Central memory CD8-positive, alpha-beta T cell (primary cell): ENCODE measurements around the gene LPP.
"Not testable (repeated sequence)": the region's sequence is repeated elsewhere in the genome, so short reads cannot be mapped to it uniquely, and the experiment has no call there.

Experiments
- ATAC-seq: fragments of 150-1000 bp; cut with Tn5 transposase; replicated peaks from 2 replicates; pipeline ENCODE4 v1.10.0; 2022; ENCODE audit warnings: mild to moderate bottlenecking, moderate FRiP score, moderate number of reproducible peaks; ENCODE audit not compliant: poor library complexity, severe bottlenecking; ENCODE audit errors: extremely low read depth
- DNase-seq, 2 donors: peaks; one replicate each; pipeline ENCODE4 v3.0.0; 2021; ENCODE audit warnings: low spot score in 2 of 2
- H3K27ac Mint-ChIP-seq: one replicate; pipeline ENCODE4 v1.8.0; 2022; ENCODE audit warnings: low read depth, mild to moderate bottlenecking, moderate library complexity, mixed read lengths
- H3K27me3 Mint-ChIP-seq: one replicate; pipeline ENCODE4 v1.8.0; 2022; ENCODE audit warnings: mixed read lengths
- H3K36me3 Mint-ChIP-seq: one replicate; pipeline ENCODE4 v1.8.0; 2022; ENCODE audit warnings: mild to moderate bottlenecking, moderate library complexity, mixed read lengths; ENCODE audit not compliant: insufficient read depth
- H3K4me1 Mint-ChIP-seq: one replicate; pipeline ENCODE4 v1.8.0; 2022; ENCODE audit warnings: mixed read lengths
- H3K4me3 Mint-ChIP-seq: one replicate; pipeline ENCODE4 v1.8.0; 2022; ENCODE audit warnings: mild to moderate bottlenecking, moderate library complexity, mixed read lengths
- H3K9me3 Mint-ChIP-seq: one replicate; pipeline ENCODE4 v1.8.0; 2022; ENCODE audit warnings: mixed read lengths

LPP gene

GRCh38 chr3:188624384-188624783, 470.4 kb downstream of the LPP start:
- Mint-ChIP-seq H3K4me1 (peaks cover 6% of the 10 kb centered on the region), H3K27ac (no peak overlapping the region), H3K4me3 (no peak overlapping the region), H3K36me3 (peaks cover 6% of the 10 kb centered on the region), H3K9me3 (no peaks in the 10 kb centered on the region), H3K27me3 (no peaks in the 10 kb centered on the region)
- DNase-seq = no peak
- ATAC-seq = no peak

GRCh38 chr3:188624828-188625227, 470.9 kb downstream of the LPP start:
- Mint-ChIP-seq H3K4me1 (peaks cover 6% of the 10 kb centered on the region), H3K27me3 (no peaks in the 10 kb centered on the region), H3K27ac (no peak overlapping the region), H3K9me3 (no peaks in the 10 kb centered on the region), H3K36me3 (peaks cover 6% of the 10 kb centered on the region), H3K4me3 (no peak overlapping the region)
- no peak for ATAC-seq
- no peak for DNase-seq

GRCh38 chr3:188627652-188628051, 473.7 kb downstream of the LPP start:
- peaks cover 6% of the 10 kb centered on the region for H3K4me1 Mint-ChIP-seq
- H3K4me3 Mint-ChIP-seq = no peak overlapping the region
- H3K9me3 Mint-ChIP-seq = no peaks in the 10 kb centered on the region
- peak overlapping the region; percentile 46 for H3K27ac Mint-ChIP-seq
- no peaks in the 10 kb centered on the region for H3K27me3 Mint-ChIP-seq
- no peak for ATAC-seq
- peaks cover 6% of the 10 kb centered on the region for H3K36me3 Mint-ChIP-seq
- no peak for DNase-seq

GRCh38 chr3:188631291-188632010, 477.5 kb downstream of the LPP start:
- Mint-ChIP-seq H3K9me3 (no peaks in the 10 kb centered on the region), H3K27me3 (no peaks in the 10 kb centered on the region), H3K36me3 (peaks cover 4% of the 10 kb centered on the region), H3K4me1 (peaks cover 4% of the 10 kb centered on the region), H3K4me3 (no peak overlapping the region), H3K27ac (no peak overlapping the region)
- ATAC-seq (no peak), DNase-seq (no peak)

GRCh38 chr3:188633206-188633605, 479.2 kb downstream of the LPP start:
- Mint-ChIP-seq H3K27me3 (no peaks in the 10 kb centered on the region), H3K9me3 (no peaks in the 10 kb centered on the region), H3K36me3 (peaks cover 2% of the 10 kb centered on the region), H3K4me1 (peaks cover 4% of the 10 kb centered on the region), H3K27ac (no peak overlapping the region), H3K4me3 (no peak overlapping the region)
- no peak for ATAC-seq
- no peak for DNase-seq

- Mint-ChIP-seq H3K36me3 (peaks cover under 1% of the 10 kb centered on the region), H3K27ac (no peak overlapping the region), H3K4me3 (no peak overlapping the region), H3K4me1 (peaks cover 4% of the 10 kb centered on the region), H3K27me3 (no peaks in the 10 kb centered on the region), H3K9me3 (no peaks in the 10 kb centered on the region)
- ATAC-seq (no peak), DNase-seq (no peak)
Measured at GRCh38 chr3:188634285-188634684, 480.3 kb downstream of the LPP start.

GRCh38 chr3:188635258-188636042, 481.5 kb downstream of the LPP start:
- ATAC-seq = no peak

GRCh38 chr3:188636292-188636691, 482.3 kb downstream of the LPP start:
- H3K4me3 Mint-ChIP-seq, ATAC-seq, H3K4me1 Mint-ChIP-seq, H3K36me3 Mint-ChIP-seq, H3K27me3 Mint-ChIP-seq, DNase-seq, H3K9me3 Mint-ChIP-seq, H3K27ac Mint-ChIP-seq: not testable (repeated sequence)

More at GRCh38 chr3:188635258-188636042, 481.5 kb downstream of the LPP start:
- H3K36me3 Mint-ChIP-seq = no peaks in the 10 kb centered on the region
- H3K27me3 Mint-ChIP-seq = no peaks in the 10 kb centered on the region
- H3K4me1 Mint-ChIP-seq = peaks cover 4% of the 10 kb centered on the region
- H3K9me3 Mint-ChIP-seq = no peaks in the 10 kb centered on the region
- DNase-seq = no peak
- no peak overlapping the region for H3K27ac Mint-ChIP-seq
- H3K4me3 Mint-ChIP-seq = no peak overlapping the region

GRCh38 chr3:188641076-188641475, 487.1 kb downstream of the LPP start:
- Mint-ChIP-seq H3K27me3 (no peaks in the 10 kb centered on the region), H3K9me3 (no peaks in the 10 kb centered on the region), H3K4me3 (no peak overlapping the region), H3K27ac (no peak overlapping the region), H3K36me3 (no peaks in the 10 kb centered on the region), H3K4me1 (peaks cover 16% of the 10 kb centered on the region)
- DNase-seq (no peak), ATAC-seq (no peak)

GRCh38 chr3:188643736-188644135, 489.8 kb downstream of the LPP start:
- DNase-seq (no peak), ATAC-seq (no peak)
- H3K27me3 Mint-ChIP-seq = no peaks in the 10 kb centered on the region
- H3K4me3 Mint-ChIP-seq = no peak overlapping the region
- no peaks in the 10 kb centered on the region for H3K36me3 Mint-ChIP-seq
- no peaks in the 10 kb centered on the region for H3K9me3 Mint-ChIP-seq
- H3K27ac Mint-ChIP-seq = no peak overlapping the region
- peaks cover 26% of the 10 kb centered on the region for H3K4me1 Mint-ChIP-seq

GRCh38 chr3:188646592-188646991, 492.6 kb downstream of the LPP start:
- peaks cover 23% of the 10 kb centered on the region for H3K4me1 Mint-ChIP-seq

GRCh38 chr3:188647237-188647636, 493.3 kb downstream of the LPP start:
- no peaks in the 10 kb centered on the region for H3K27me3 Mint-ChIP-seq
- peaks cover 23% of the 10 kb centered on the region for H3K4me1 Mint-ChIP-seq
- H3K27ac Mint-ChIP-seq = no peak overlapping the region
- no peak for DNase-seq
- H3K36me3 Mint-ChIP-seq = no peaks in the 10 kb centered on the region
- H3K4me3 Mint-ChIP-seq = no peak overlapping the region
- ATAC-seq = no peak
- H3K9me3 Mint-ChIP-seq = no peaks in the 10 kb centered on the region

More at GRCh38 chr3:188646592-188646991, 492.6 kb downstream of the LPP start:
- DNase-seq (no peak), ATAC-seq (no peak)
- Mint-ChIP-seq H3K4me3 (no peak overlapping the region), H3K27me3 (no peaks in the 10 kb centered on the region), H3K9me3 (no peaks in the 10 kb centered on the region), H3K27ac (no peak overlapping the region), H3K36me3 (no peaks in the 10 kb centered on the region)

- Mint-ChIP-seq H3K36me3 (no peaks in the 10 kb centered on the region), H3K27ac (no peak overlapping the region), H3K27me3 (no peaks in the 10 kb centered on the region), H3K4me3 (no peak overlapping the region), H3K4me1 (peaks cover 14% of the 10 kb centered on the region), H3K9me3 (no peaks in the 10 kb centered on the region)
- no peak for DNase-seq
- no peak for ATAC-seq
Measured at GRCh38 chr3:188649521-188649920, 495.6 kb downstream of the LPP start.
